Dedifferentiated amniotic fluid mesenchymal stem cell (primary cell): ENCODE results near the gene SACM1L.

ENCODE experiments used
- DNase-seq: peaks from one replicate; pipeline ENCODE4 v3.0.0-alpha.2; 2016; ENCODE audit errors: extremely low spot score

SACM1L gene

GRCh38 chr3:45789235-45789812, 100.1 kb downstream of the SACM1L start:
- DNase-seq = no peak

GRCh38 chr3:45790596-45790995, 101.4 kb downstream of the SACM1L start:
- no peak for DNase-seq

- no peak for DNase-seq
Observed at GRCh38 chr3:45792036-45792435, 102.8 kb downstream of the SACM1L start.

GRCh38 chr3:45792516-45793172, 103.4 kb downstream of the SACM1L start:
- DNase-seq = no peak

- no peak for DNase-seq
Observed at GRCh38 chr3:45793482-45794176, 104.4 kb downstream of the SACM1L start.

- DNase-seq = no peak
Observed at GRCh38 chr3:45794177-45794560, 105.0 kb downstream of the SACM1L start.

GRCh38 chr3:45794660-45795059, 105.5 kb downstream of the SACM1L start:
- no peak for DNase-seq
